Uterus (tissue), 2 donors: ENCODE measurements around the gene LRRC39.

Experiments
- CTCF ChIP-seq, 4 experiments: fragments of 200-600 bp in 2 of 4; fragments of 450-650 bp in 2 of 4; sonication (generic) in 2 of 4; IDR thresholded peaks; one replicate each; pipeline ENCODE4 v1.5.1; 2016 to 2019; ENCODE audit warnings: antibody characterized with exemption in 4 of 4, mild to moderate bottlenecking in 2 of 4, moderate library complexity in 1 of 4
- POLR2A ChIP-seq, 2 donors: fragments of 450-650 bp; IDR thresholded peaks; one replicate each; pipeline ENCODE4 v1.6.1; 2016; ENCODE audit warnings: antibody characterized with exemption in 2 of 2, mild to moderate bottlenecking in 1 of 2, moderate library complexity in 1 of 2

GRCh38 chr1:100168051-100168450 is 10.0 kb downstream of the LRRC39 start:
- TF ChIP-seq CTCF (IDR thresholded peaks at IDR 0.05), result no peak
- no peak for TF ChIP-seq POLR2A (IDR thresholded peaks at IDR 0.05)
